Central memory CD8-positive, alpha-beta T cell (primary cell): ENCODE measurements around the gene CNRIP1.

Experiments used
- ATAC-seq: fragments of 150-1000 bp; cut with Tn5 transposase; replicated peaks from 2 replicates; pipeline ENCODE4 v1.10.0; 2022; ENCODE audit warnings: mild to moderate bottlenecking, moderate FRiP score, moderate number of reproducible peaks; ENCODE audit not compliant: poor library complexity, severe bottlenecking; ENCODE audit errors: extremely low read depth
- DNase-seq, 2 donors: peaks; one replicate each; pipeline ENCODE4 v3.0.0; 2021; ENCODE audit warnings: low spot score in 2 of 2
- H3K27ac Mint-ChIP-seq: one replicate; pipeline ENCODE4 v1.8.0; 2022; ENCODE audit warnings: low read depth, mild to moderate bottlenecking, moderate library complexity, mixed read lengths
- H3K27me3 Mint-ChIP-seq: one replicate; pipeline ENCODE4 v1.8.0; 2022; ENCODE audit warnings: mixed read lengths
- H3K36me3 Mint-ChIP-seq: one replicate; pipeline ENCODE4 v1.8.0; 2022; ENCODE audit warnings: mild to moderate bottlenecking, moderate library complexity, mixed read lengths; ENCODE audit not compliant: insufficient read depth
- H3K4me1 Mint-ChIP-seq: one replicate; pipeline ENCODE4 v1.8.0; 2022; ENCODE audit warnings: mixed read lengths
- H3K4me3 Mint-ChIP-seq: one replicate; pipeline ENCODE4 v1.8.0; 2022; ENCODE audit warnings: mild to moderate bottlenecking, moderate library complexity, mixed read lengths
- H3K9me3 Mint-ChIP-seq: one replicate; pipeline ENCODE4 v1.8.0; 2022; ENCODE audit warnings: mixed read lengths

CNRIP1 gene

DNA sequence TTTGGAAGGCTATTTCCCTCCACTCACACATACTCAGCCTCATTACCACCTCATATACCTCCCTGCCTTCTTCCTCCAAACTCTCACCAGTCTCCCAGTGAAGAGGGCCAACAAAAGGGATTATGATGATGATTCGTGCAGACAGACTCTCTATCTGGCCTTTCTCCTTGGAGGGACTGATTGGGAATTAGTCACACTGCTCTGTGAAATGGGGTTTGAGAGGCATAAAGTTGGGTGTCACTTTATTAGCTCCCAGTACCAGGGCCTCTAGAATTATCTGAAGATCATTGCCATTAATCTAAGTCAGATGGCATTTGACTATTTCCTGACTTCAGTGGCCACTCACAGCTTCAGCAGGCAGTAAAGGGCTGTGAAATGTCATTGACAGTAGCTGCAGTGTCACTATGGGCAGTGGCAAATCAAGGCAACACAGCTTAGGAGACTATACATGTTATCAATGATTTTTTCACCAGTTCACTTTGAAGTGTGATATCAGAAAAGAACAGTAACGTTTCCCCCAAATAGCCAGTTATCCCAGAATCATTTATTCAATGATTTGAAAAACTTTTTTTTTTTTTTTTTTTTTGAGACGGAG, 17.4 kb downstream of the CNRIP1 start:
- DNase-seq = no peak
- Mint-ChIP-seq H3K4me1 (no peaks in the 10 kb centered on the region), H3K4me3 (no peak overlapping the region), H3K27ac (no peak overlapping the region), H3K36me3 (no peaks in the 10 kb centered on the region), H3K9me3 (no peaks in the 10 kb centered on the region), H3K27me3 (no peaks in the 10 kb centered on the region)
- no peak for ATAC-seq

DNA sequence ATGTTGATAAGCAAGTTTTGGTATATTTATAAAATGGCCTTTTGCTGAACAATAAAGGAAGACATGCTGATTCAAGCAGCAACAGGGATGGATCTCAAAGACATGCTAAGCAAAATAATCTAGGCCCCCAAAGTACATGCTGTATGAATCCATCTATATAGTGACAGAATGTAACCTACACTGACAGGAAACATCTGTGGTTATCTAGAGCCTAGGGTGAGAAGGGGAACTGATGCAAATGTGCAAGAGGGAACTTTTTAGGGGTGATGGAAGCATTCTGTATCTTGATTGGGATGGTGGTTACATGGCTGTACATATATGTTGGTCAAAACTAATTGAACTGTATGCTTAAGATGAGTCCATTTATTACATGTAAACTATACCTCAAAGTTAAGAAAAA, 24.2 kb downstream of the CNRIP1 start:
- no peak overlapping the region for H3K27ac Mint-ChIP-seq
- H3K4me3 Mint-ChIP-seq = no peak overlapping the region
- no peaks in the 10 kb centered on the region for H3K27me3 Mint-ChIP-seq
- H3K4me1 Mint-ChIP-seq = peaks cover 7% of the 10 kb centered on the region
- no peaks in the 10 kb centered on the region for H3K9me3 Mint-ChIP-seq
- peak; percentile 54 for ATAC-seq
- no peak for DNase-seq
- no peaks in the 10 kb centered on the region for H3K36me3 Mint-ChIP-seq

DNA sequence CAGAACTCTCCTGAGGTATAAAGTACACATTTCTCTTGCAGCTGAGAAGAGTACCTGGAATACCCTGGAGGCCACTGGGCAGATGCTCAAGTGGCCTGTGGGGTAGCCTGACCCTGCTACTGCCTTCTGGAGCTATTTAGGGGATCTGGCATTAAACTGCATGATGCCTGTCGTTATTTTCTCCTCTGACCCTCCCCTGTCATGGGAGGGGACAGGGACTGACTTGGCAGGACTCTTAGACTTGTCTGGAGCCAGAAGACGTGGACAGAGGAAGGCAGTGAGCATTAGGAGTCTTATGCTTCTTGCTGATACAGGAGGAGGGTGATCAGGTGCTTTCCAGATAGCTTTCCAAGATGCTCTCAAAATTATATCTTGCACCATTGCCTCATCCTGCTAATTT, 24.8 kb downstream of the CNRIP1 start:
- Mint-ChIP-seq H3K4me3 (no peak overlapping the region), H3K27me3 (no peaks in the 10 kb centered on the region), H3K9me3 (no peaks in the 10 kb centered on the region), H3K36me3 (no peaks in the 10 kb centered on the region), H3K27ac (no peak overlapping the region), H3K4me1 (peaks cover 7% of the 10 kb centered on the region)
- no peak for ATAC-seq
- DNase-seq = no peak

DNA sequence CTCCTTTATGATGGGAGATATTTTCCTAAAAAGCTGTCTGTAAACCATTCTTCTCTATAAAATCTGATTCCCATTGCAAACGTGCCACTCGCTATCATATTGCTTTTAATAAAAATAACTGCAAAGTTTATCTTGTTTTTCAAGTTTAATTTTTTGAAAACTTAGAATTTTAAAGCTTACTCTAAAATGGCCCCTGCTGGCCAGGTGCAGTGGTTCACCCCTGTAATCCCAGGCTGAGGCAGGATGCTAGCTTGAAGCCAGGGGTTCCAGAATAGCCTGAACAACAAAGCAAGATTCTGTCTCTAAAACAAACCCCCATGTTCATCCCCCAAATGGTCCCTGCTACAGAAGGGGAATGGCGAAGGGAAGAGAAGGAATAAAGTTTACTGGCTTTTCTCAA, 25.6 kb downstream of the CNRIP1 start:
- Mint-ChIP-seq H3K4me3 (no peak overlapping the region), H3K9me3 (no peaks in the 10 kb centered on the region), H3K27me3 (no peaks in the 10 kb centered on the region), H3K27ac (no peak overlapping the region), H3K36me3 (no peaks in the 10 kb centered on the region), H3K4me1 (peaks cover 7% of the 10 kb centered on the region)
- DNase-seq (no peak), ATAC-seq (no peak)

DNA sequence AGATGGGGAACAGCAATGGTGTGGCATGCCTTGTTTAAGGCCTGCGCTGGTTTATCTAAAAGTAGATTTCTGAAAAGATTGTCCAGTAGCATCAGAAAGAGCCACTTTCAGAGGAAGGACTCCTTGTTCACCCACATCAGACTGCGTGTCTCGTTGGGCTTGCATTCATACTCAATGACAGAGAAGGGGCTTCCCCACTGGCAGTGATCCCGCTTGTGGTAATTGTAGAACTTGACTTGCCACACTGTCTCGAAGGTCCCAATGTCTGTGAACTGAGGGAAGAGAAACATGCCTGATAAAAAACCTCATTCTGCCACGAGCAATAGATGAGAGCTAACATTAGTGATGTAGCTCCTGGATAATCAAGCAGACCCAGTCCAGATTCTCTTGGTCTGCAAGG, 26.0 kb downstream of the CNRIP1 start:
- no peaks in the 10 kb centered on the region for H3K9me3 Mint-ChIP-seq
- no peaks in the 10 kb centered on the region for H3K36me3 Mint-ChIP-seq
- no peak overlapping the region for H3K4me3 Mint-ChIP-seq
- ATAC-seq (no peak), DNase-seq (no peak)
- H3K27me3 Mint-ChIP-seq = no peaks in the 10 kb centered on the region
- peaks cover 7% of the 10 kb centered on the region for H3K4me1 Mint-ChIP-seq
- no peak overlapping the region for H3K27ac Mint-ChIP-seq

DNA sequence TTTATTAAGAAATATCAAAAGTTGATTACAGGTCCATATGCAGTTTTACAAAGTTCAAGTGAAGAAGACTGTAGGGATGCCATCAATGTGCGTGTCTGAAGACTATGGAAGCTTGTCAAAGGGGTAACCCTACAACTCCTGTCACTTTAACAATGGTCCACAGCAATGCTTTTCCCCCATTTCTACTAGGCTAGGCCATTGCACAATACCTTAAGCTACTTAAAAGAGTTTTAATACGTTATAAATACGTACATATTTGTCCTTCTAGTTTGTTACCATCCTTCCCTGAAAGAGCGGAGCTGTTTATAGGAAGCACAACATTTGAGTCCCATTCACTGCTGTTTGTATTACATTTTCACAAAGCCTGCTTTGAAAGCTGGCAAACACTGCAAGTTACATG, 26.7 kb downstream of the CNRIP1 start:
- Mint-ChIP-seq H3K27me3 (no peaks in the 10 kb centered on the region), H3K36me3 (no peaks in the 10 kb centered on the region), H3K4me3 (no peak overlapping the region), H3K9me3 (no peaks in the 10 kb centered on the region), H3K4me1 (peaks cover 7% of the 10 kb centered on the region), H3K27ac (no peak overlapping the region)
- ATAC-seq (no peak), DNase-seq (no peak)

DNA sequence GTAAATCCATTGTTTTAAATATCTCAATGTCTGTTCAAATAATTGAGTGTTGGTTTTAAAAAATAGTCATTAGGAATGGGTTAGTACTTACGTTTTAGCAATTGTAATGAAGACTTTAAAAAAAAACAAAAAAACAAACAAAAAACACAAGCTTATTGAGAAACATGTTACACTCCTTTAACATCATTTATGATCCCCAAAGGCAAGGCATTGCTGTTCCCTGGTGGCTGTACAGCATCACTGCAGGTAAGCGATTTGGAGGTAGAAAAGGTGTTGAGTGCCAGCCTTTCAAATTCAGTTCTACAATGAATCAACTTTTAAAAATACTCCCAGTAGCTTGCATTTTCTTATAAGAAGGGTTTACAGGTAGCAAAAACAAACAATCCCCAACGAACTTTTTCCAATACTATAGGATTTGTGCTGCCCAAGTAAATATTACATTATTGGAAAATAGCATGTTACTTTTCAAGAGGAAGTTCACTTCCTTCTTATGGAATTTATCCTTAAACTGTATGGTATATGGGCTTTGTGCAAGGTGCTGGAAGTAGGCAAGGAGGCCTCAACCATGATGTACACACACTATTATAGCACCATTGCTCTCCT, 27.5 kb downstream of the CNRIP1 start:
- no peak overlapping the region for H3K4me3 Mint-ChIP-seq
- ATAC-seq (no peak), DNase-seq (no peak)
- H3K27me3 Mint-ChIP-seq = no peaks in the 10 kb centered on the region
- H3K4me1 Mint-ChIP-seq = peaks cover 7% of the 10 kb centered on the region
- H3K9me3 Mint-ChIP-seq = no peaks in the 10 kb centered on the region
- H3K27ac Mint-ChIP-seq = no peak overlapping the region
- no peaks in the 10 kb centered on the region for H3K36me3 Mint-ChIP-seq

DNA sequence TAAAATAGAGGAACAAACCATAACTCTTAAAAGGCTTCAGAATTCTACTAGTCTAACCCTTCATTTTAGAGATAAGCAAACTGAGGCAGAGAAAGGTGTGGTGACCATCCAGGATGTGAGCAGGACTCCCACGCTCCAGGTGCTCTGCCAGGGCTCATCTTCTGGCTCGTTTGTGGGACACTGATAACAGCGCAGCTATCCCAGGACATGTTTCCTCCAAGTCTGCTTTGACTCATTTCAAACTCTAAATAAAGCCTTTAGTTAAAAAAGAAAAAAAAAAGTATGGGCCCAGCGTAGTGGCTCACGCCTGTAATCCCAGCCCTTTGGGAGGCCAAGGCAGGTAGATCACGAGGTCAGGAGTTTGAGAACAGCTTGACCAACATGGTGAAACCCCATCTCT, 28.4 kb downstream of the CNRIP1 start:
- Mint-ChIP-seq H3K4me1 (peaks cover 7% of the 10 kb centered on the region), H3K9me3 (no peaks in the 10 kb centered on the region), H3K36me3 (no peaks in the 10 kb centered on the region), H3K4me3 (no peak overlapping the region), H3K27me3 (no peaks in the 10 kb centered on the region), H3K27ac (no peak overlapping the region)
- no peak for DNase-seq
- ATAC-seq = no peak

DNA sequence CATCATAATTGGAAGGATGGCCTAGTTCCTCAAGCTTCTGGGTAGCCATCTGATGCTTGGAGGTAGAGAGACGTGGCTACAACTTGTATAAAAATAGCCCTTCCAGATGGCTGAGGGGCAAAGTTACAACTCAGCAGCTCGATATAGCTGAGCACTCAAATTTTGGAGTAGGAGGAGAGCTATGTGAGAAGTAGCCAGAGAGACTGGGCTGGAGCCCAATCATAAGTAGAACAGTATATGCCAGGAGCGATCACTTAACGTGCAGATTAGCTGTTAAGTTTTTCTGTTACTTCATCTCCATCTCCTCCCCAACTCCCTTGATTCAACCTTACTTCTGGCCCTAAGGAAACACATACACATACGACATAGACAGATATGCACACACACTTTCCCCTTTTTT, 28.8 kb downstream of the CNRIP1 start:
- peaks cover 7% of the 10 kb centered on the region for H3K4me1 Mint-ChIP-seq
- no peak for DNase-seq
- peaks cover under 1% of the 10 kb centered on the region for H3K27me3 Mint-ChIP-seq
- ATAC-seq = no peak
- H3K36me3 Mint-ChIP-seq = no peaks in the 10 kb centered on the region
- H3K27ac Mint-ChIP-seq = no peak overlapping the region
- H3K4me3 Mint-ChIP-seq = no peak overlapping the region
- no peaks in the 10 kb centered on the region for H3K9me3 Mint-ChIP-seq

DNA sequence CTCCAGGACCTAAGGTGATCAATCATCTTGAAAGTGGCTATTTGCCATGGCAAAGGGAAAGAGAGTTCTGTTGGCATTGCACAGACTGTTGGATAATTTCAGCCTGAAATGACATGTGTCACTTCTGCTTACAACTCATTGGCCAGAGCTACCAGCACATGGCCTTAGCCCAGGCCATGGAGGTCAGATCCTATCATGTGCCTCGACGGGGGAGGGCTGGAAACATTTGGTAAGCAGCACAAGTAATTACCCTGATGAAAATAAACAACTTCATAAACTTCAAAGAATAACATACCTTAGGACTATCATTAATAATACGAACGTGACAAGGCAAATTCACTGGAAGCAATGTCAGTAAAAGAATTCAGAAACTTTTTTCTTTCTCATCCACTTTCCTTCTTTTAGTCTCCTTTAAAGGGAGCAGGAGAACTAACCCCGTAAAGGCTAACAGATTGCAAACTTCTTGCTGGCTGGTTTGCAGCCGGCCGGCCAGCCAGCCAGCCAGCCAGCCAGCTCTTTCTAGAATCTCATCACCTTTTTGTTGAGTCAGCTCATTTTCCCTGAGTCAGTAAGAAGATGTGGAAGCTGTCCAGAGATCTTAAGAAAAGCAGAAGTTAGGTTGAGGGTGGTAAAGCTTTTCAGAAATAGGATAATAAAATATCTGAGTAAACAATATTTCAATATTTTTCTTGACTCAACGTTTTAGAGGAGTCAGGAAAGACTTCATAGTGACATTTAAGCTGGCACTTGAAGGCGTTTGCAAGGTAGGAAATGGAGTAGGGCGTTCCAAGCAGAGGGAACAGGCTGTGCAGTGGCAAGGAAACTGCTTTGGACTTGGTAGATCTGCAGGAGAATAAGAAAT, 31.9 kb downstream of the CNRIP1 start:
- DNase-seq (no peak), ATAC-seq (no peak)
- Mint-ChIP-seq H3K4me3 (no peak overlapping the region), H3K36me3 (no peaks in the 10 kb centered on the region), H3K4me1 (no peaks in the 10 kb centered on the region), H3K27me3 (peaks cover 18% of the 10 kb centered on the region), H3K9me3 (no peaks in the 10 kb centered on the region), H3K27ac (no peak overlapping the region)

DNA sequence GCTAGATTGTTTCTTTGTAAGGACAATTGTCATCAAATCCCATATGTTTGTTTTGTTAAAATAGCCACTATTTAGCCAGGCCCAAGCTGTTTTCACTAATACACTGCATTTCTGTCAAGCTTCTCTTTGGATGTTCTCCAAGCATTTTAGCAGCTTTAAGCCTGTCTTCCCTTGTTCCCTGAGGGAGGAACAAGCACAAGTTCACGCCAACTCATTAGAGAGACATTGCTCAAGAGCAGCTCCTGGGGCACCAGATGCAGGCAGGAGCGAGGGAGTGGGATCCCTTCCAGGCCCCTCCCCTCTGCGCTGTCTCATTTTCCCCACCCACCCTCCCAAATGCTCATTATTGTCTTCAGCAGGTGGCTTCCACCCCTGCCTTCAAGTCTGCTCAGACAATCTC, 34.9 kb downstream of the CNRIP1 start:
- H3K27ac Mint-ChIP-seq = no peak overlapping the region
- ATAC-seq (no peak), DNase-seq (no peak)

DNA sequence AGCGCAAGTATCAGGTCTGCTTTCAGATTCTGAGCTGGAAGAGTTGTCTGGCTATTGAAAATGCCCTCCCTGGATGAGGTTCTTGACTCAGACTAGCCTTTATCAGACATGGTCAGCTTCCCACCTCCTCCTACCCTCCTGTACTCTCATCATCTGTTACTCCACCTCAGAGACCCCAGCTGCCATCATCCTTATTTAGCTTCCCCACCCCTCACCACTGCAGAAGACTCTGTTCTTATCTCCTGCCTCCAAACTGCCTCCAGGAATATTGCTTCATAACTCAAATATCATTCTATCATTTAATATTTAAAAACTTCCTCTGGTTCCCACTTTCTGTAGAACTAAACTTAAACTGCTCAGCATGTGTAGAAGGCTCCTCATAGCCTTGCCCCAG, 36.3 kb downstream of the CNRIP1 start:
- no peaks in the 10 kb centered on the region for H3K36me3 Mint-ChIP-seq
- H3K27me3 Mint-ChIP-seq = peaks cover 18% of the 10 kb centered on the region
- ATAC-seq = no peak
- H3K27ac Mint-ChIP-seq = no peak overlapping the region
- H3K4me1 Mint-ChIP-seq = no peaks in the 10 kb centered on the region
- no peaks in the 10 kb centered on the region for H3K9me3 Mint-ChIP-seq
- DNase-seq = no peak
- H3K4me3 Mint-ChIP-seq = no peak overlapping the region

More for the DNA sequence above, 34.9 kb downstream of the CNRIP1 start:
- no peaks in the 10 kb centered on the region for H3K9me3 Mint-ChIP-seq
- no peaks in the 10 kb centered on the region for H3K36me3 Mint-ChIP-seq
- H3K4me3 Mint-ChIP-seq = no peak overlapping the region
- peaks cover 18% of the 10 kb centered on the region for H3K27me3 Mint-ChIP-seq
- H3K4me1 Mint-ChIP-seq = no peaks in the 10 kb centered on the region

DNA sequence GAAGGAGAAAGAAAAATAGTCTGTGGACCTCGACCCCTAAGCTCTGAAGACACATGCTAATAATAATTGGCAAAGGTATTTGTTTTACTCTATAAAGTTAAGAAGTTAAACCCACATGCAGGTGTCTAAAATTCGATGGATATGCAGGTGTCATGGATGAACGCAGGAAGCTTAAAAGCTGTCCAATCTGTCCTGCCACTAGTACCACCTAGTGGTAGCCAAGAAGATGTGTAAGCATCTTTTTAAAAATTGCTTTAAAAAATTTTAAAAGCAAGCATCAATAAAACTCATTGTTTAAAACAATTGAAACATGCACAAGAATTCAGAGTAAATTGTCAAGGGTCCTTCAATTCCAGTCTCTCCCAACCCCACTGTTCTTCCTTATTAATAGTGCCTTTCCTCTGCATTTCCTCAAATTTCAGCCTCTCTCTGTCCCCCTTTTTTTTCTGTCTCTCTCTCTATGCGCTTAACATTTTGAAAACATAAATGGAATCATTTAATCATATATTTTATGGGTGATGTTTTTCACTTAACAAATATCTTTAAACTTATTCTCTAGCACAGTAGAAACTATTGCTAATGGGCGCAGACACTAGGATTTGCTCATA, 36.8 kb downstream of the CNRIP1 start:
- Mint-ChIP-seq H3K27me3 (peaks cover 19% of the 10 kb centered on the region), H3K4me3 (no peak overlapping the region), H3K27ac (no peak overlapping the region), H3K36me3 (no peaks in the 10 kb centered on the region), H3K4me1 (no peaks in the 10 kb centered on the region), H3K9me3 (no peaks in the 10 kb centered on the region)
- ATAC-seq (peak; percentile 40), DNase-seq (no peak)
